Activated CD4-positive, alpha-beta memory T cell treated with anti-CD3 and anti-CD28 coated beads for 36 hours (primary cell): ENCODE results near the gene CCDC117. TPM values are rescaled to one million over a fixed set of nuclear protein-coding genes. Genes with fewer than 3 reads are reported as not detected.
"Not testable (repeated sequence)": the region's sequence is repeated elsewhere in the genome, so short reads cannot be mapped to it uniquely, and the experiment has no call there.

Experiments used
- CTCF ChIA-PET: fragments of 350-600 bp; sonication (Branson Sonifier 250); formaldehyde crosslinking; loops from one replicate; lab custom pipeline; 2021; ENCODE audit warnings: antibody characterized with exemption, inconsistent platforms; lab: Charles Lee
- POLR2A ChIA-PET: fragments of 350-600 bp; sonication (Branson Sonifier 250); formaldehyde crosslinking; loops from one replicate; lab custom pipeline; 2021; ENCODE audit warnings: antibody characterized with exemption; lab: Charles Lee
- DNase-seq: peaks from one replicate; pipeline ENCODE4 v3.0.0-alpha.2; 2020
- H3K27ac Mint-ChIP-seq: one replicate; pipeline ENCODE4 v1.8.0; 2021; ENCODE audit warnings: mixed read lengths
- H3K27me3 Mint-ChIP-seq: one replicate; pipeline ENCODE4 v1.8.0; 2021; ENCODE audit warnings: mixed read lengths
- H3K36me3 Mint-ChIP-seq: one replicate; pipeline ENCODE4 v1.8.0; 2021; ENCODE audit warnings: mixed read lengths
- H3K4me1 Mint-ChIP-seq: one replicate; pipeline ENCODE4 v1.8.0; 2021; ENCODE audit warnings: low read depth, mixed read lengths
- H3K4me3 Mint-ChIP-seq: one replicate; pipeline ENCODE4 v1.8.0; 2021; ENCODE audit warnings: mild to moderate bottlenecking, mixed read lengths
- H3K9me3 Mint-ChIP-seq: one replicate; pipeline ENCODE4 v1.8.0; 2021; ENCODE audit warnings: mixed read lengths
- intact Hi-C: fragments of 100-400 bp; cut with micrococcal nuclease; formaldehyde crosslinking; loops from one replicate; pipeline ENCODE4 v1.15.1; 2023
- total RNA-seq, 2 experiments: library from RNA; stranded (reverse); gene quantifications; one replicate each; pipeline ENCODE4 v1.2.3, GENCODE V29; 2021

The CCDC117 gene
- total RNA-seq, 2 experiments from 2014 or later, result 27.7 to 31.6 TPM

- Mint-ChIP-seq H3K27ac (no peak overlapping the region), H3K36me3 (peaks cover 9% of the 10 kb centered on the region), H3K27me3 (no peaks in the 10 kb centered on the region), H3K9me3 (no peaks in the 10 kb centered on the region), H3K4me1 (peaks cover 53% of the 10 kb centered on the region), H3K4me3 (no peak overlapping the region)
- CTCF ChIA-PET, result no interaction called here
- intact Hi-C loops, result no loop called here
- DNase-seq, result no peak
- POLR2A ChIA-PET, result no interaction called here
Measured at GRCh38 chr22:28821452-28821851, 49.0 kb downstream of the CCDC117 start.

- H3K4me1 Mint-ChIP-seq, result peaks cover 45% of the 10 kb centered on the region
- ChIA-PET POLR2A (interaction anchor here (1.0 kb wide), 1 partner anchor 11 kb away, joined by 3 read pairs; no protein-coding TSS in a partner anchor), CTCF (interaction anchor here (1.6 kb wide), 1 partner anchor 23 kb away, joined by 6 read pairs; the partner anchor contains the start of gene XBP1)
Measured at GRCh38 chr22:28822930-28823551, 50.5 kb downstream of the CCDC117 start.

GRCh38 chr22:28824455-28824854, 52.0 kb downstream of the CCDC117 start:
- H3K9me3 Mint-ChIP-seq, H3K36me3 Mint-ChIP-seq, H3K4me3 Mint-ChIP-seq, H3K27ac Mint-ChIP-seq, POLR2A ChIA-PET, CTCF ChIA-PET, H3K27me3 Mint-ChIP-seq, intact Hi-C loops, DNase-seq: not testable (repeated sequence)
- H3K4me1 Mint-ChIP-seq, result peaks cover 36% of the 10 kb centered on the region

More at GRCh38 chr22:28822930-28823551, 50.5 kb downstream of the CCDC117 start:
- DNase-seq, result peak; percentile 36
- intact Hi-C loops, result no loop called here
- H3K36me3 Mint-ChIP-seq, result peaks cover 8% of the 10 kb centered on the region
- H3K27me3 Mint-ChIP-seq, result no peaks in the 10 kb centered on the region
- H3K9me3 Mint-ChIP-seq, result no peaks in the 10 kb centered on the region
- H3K27ac Mint-ChIP-seq, result peak overlapping the region; percentile 73
- H3K4me3 Mint-ChIP-seq, result no peak overlapping the region

- H3K4me1 Mint-ChIP-seq, result peaks cover 36% of the 10 kb centered on the region
- H3K36me3 Mint-ChIP-seq, H3K9me3 Mint-ChIP-seq, H3K27me3 Mint-ChIP-seq, intact Hi-C loops, DNase-seq, H3K4me3 Mint-ChIP-seq, POLR2A ChIA-PET, H3K27ac Mint-ChIP-seq: not testable (repeated sequence)
- CTCF ChIA-PET, result interaction anchor here (4.8 kb wide), 1 partner anchor 38 kb away, joined by 55 read pairs; no protein-coding TSS in a partner anchor
Measured at GRCh38 chr22:28826430-28826829, 53.9 kb downstream of the CCDC117 start.

- Mint-ChIP-seq H3K27me3 (no peaks in the 10 kb centered on the region), H3K4me3 (no peak overlapping the region), H3K36me3 (peaks cover 6% of the 10 kb centered on the region), H3K27ac (no peak overlapping the region), H3K9me3 (no peaks in the 10 kb centered on the region), H3K4me1 (peaks cover 31% of the 10 kb centered on the region)
- DNase-seq, result no peak
- intact Hi-C loops, result no loop called here
- CTCF ChIA-PET, result interaction anchor here (3.6 to 6.3 kb wide), 4 partner anchors 11 to 226 kb away, joined by 14 to 120 read pairs (median 42); partner anchors contain the start of gene XBP1
- POLR2A ChIA-PET, result no interaction called here
Measured at GRCh38 chr22:28826921-28827320, 54.4 kb downstream of the CCDC117 start.

- no peaks in the 10 kb centered on the region for H3K27me3 Mint-ChIP-seq
- H3K27ac Mint-ChIP-seq, result no peak overlapping the region
- H3K4me1 Mint-ChIP-seq, result peaks cover 17% of the 10 kb centered on the region
- DNase-seq, result peak; percentile 84
- peaks cover 3% of the 10 kb centered on the region for H3K36me3 Mint-ChIP-seq
- POLR2A ChIA-PET, result interaction anchor here (1.4 kb wide), 1 partner anchor 30 kb away, joined by 8 read pairs; the partner anchor contains the start of gene XBP1
- no peak overlapping the region for H3K4me3 Mint-ChIP-seq
- no peaks in the 10 kb centered on the region for H3K9me3 Mint-ChIP-seq
- intact Hi-C loops, result loop anchor here (1.0 to 2.0 kb wide), 3 partner anchors 39 to 229 kb away; no protein-coding TSS in a partner anchor
- CTCF ChIA-PET, result interaction anchor here (0.7 to 6.3 kb wide), 31 partner anchors 9 to 810 kb away, joined by 3 to 120 read pairs (median 4); partner anchors contain the start of genes CCDC117 and XBP1
Measured at GRCh38 chr22:28829358-28830181, 57.1 kb downstream of the CCDC117 start.

- H3K36me3 Mint-ChIP-seq, result peaks cover 1% of the 10 kb centered on the region
- POLR2A ChIA-PET, result interaction anchor here (1.4 kb wide), 1 partner anchor 31 kb away, joined by 8 read pairs; the partner anchor contains the start of gene XBP1
Measured at GRCh38 chr22:28830441-28830840, 57.9 kb downstream of the CCDC117 start.

GRCh38 chr22:28831140-28832072, 58.9 kb downstream of the CCDC117 start:
- H3K4me3 Mint-ChIP-seq, result no peak overlapping the region
- CTCF ChIA-PET, result interaction anchor here (1.3 to 6.3 kb wide), 5 partner anchors 24 to 231 kb away, joined by 3 to 120 read pairs (median 30); partner anchors contain the start of gene XBP1
- H3K9me3 Mint-ChIP-seq, result no peaks in the 10 kb centered on the region
- no peaks in the 10 kb centered on the region for H3K27me3 Mint-ChIP-seq
- no peak overlapping the region for H3K27ac Mint-ChIP-seq
- peaks cover 13% of the 10 kb centered on the region for H3K4me1 Mint-ChIP-seq
- intact Hi-C loops, result no loop called here
- DNase-seq, result no peak
- H3K36me3 Mint-ChIP-seq, result peaks cover 1% of the 10 kb centered on the region
- POLR2A ChIA-PET, result no interaction called here

More at GRCh38 chr22:28830441-28830840, 57.9 kb downstream of the CCDC117 start:
- intact Hi-C loops, result no loop called here
- CTCF ChIA-PET, result interaction anchor here (0.6 to 6.3 kb wide), 10 partner anchors 11 to 415 kb away, joined by 3 to 120 read pairs (median 11); partner anchors contain the start of genes CCDC117 and XBP1
- Mint-ChIP-seq H3K4me3 (no peak overlapping the region), H3K9me3 (no peaks in the 10 kb centered on the region), H3K27ac (no peak overlapping the region), H3K27me3 (no peaks in the 10 kb centered on the region), H3K4me1 (peaks cover 13% of the 10 kb centered on the region)
- no peak for DNase-seq

- ChIA-PET CTCF (interaction anchor here (0.6 to 6.3 kb wide), 4 partner anchors 156 to 413 kb away, joined by 3 to 120 read pairs (median 6); no protein-coding TSS in a partner anchor), POLR2A (no interaction called here)
- Mint-ChIP-seq H3K27me3 (no peaks in the 10 kb centered on the region), H3K4me1 (peaks cover 13% of the 10 kb centered on the region), H3K9me3 (no peaks in the 10 kb centered on the region), H3K4me3 (no peak overlapping the region), H3K36me3 (peaks cover 1% of the 10 kb centered on the region), H3K27ac (no peak overlapping the region)
- no peak for DNase-seq
- intact Hi-C loops, result no loop called here
Measured at GRCh38 chr22:28832731-28833130, 60.2 kb downstream of the CCDC117 start.

GRCh38 chr22:28833276-28833923, 60.9 kb downstream of the CCDC117 start:
- intact Hi-C loops, result no loop called here
- H3K9me3 Mint-ChIP-seq, result no peaks in the 10 kb centered on the region
- no peak overlapping the region for H3K27ac Mint-ChIP-seq
- no peaks in the 10 kb centered on the region for H3K27me3 Mint-ChIP-seq
- H3K36me3 Mint-ChIP-seq, result peaks cover 1% of the 10 kb centered on the region
- peaks cover 11% of the 10 kb centered on the region for H3K4me1 Mint-ChIP-seq
- CTCF ChIA-PET, result interaction anchor here (0.6 to 6.3 kb wide), 5 partner anchors 22 to 233 kb away, joined by 3 to 120 read pairs (median 3); no protein-coding TSS in a partner anchor
- H3K4me3 Mint-ChIP-seq, result no peak overlapping the region
- POLR2A ChIA-PET, result no interaction called here
- peak; percentile 21 for DNase-seq
